Measurements from ENCODE around the gene DQX1. TPM values are rescaled to one million over a fixed set of nuclear protein-coding genes. Genes with fewer than 3 reads are reported as not detected.

DQX1 gene
- total RNA-seq, 4 donors from 2014 or later, result not detected

DNA sequence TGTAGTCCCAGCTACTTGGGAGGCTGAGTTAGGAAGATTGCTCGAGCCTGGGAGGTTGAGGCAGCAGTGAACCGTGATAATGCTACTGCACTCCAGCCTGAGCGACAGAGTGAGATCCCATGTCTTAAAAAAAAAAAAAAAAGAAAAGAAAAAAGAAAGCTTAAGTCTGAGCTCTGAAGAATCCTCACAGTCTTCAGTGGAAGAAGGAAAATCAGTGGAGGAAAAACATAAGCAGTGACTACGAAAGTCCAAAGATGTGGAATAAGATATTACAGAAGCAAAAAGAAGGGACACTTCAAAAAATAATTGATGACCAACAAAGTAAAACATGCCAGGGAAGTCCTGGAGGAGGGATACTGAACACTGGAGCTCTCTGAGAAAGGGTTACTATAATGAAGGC, 15.8 kb downstream of the DQX1 start:
- TF ChIP-seq, protein P1, sequence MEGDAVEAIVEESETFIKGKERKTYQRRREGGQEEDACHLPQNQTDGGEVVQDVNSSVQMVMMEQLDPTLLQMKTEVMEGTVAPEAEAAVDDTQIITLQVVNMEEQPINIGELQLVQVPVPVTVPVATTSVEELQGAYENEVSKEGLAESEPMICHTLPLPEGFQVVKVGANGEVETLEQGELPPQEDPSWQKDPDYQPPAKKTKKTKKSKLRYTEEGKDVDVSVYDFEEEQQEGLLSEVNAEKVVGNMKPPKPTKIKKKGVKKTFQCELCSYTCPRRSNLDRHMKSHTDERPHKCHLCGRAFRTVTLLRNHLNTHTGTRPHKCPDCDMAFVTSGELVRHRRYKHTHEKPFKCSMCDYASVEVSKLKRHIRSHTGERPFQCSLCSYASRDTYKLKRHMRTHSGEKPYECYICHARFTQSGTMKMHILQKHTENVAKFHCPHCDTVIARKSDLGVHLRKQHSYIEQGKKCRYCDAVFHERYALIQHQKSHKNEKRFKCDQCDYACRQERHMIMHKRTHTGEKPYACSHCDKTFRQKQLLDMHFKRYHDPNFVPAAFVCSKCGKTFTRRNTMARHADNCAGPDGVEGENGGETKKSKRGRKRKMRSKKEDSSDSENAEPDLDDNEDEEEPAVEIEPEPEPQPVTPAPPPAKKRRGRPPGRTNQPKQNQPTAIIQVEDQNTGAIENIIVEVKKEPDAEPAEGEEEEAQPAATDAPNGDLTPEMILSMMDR (IDR thresholded peaks at IDR 0.05), result no peak
- no peak for DNase-seq (ENCODE audit: low spot score)

DNA sequence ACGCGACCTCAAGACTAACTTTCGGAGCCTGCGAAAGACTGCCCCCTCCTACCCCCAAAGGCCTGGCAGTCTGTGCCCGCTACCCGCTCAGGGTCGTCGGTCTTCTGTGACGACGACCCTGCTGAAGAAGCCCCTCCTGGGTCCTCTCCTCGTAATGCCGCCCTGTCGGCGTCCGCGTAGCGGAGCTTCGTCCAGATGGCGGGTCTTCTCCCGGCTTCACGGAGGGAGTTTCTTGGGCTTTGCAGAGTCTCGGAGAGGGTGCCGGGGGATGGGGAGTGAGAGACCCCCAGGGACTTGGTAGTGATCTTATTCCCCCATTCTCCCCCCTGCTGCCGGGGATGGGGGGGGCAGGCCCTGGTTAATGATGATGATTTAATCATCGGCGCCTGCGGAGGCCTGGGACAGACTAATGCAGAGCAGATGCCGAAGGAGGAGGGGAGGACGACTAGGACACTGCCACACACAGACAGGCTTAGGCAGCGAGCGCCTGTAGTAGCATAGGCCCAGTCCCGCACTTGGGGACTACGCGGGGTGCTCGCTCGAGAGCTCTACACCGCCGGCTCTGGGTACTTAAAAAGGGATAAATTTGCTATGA, 18.0 kb downstream of the DQX1 start:
- no peak for ATAC-seq (ENCODE audit: low FRiP score)
- DNase-seq (ENCODE audit: low spot score), result no peak
- TF ChIP-seq, protein P1 (IDR thresholded peaks at IDR 0.05), result no peak

More for the DNA sequence above, 15.8 kb downstream of the DQX1 start:
- no peak for ATAC-seq (ENCODE audit: low FRiP score)

DNA sequence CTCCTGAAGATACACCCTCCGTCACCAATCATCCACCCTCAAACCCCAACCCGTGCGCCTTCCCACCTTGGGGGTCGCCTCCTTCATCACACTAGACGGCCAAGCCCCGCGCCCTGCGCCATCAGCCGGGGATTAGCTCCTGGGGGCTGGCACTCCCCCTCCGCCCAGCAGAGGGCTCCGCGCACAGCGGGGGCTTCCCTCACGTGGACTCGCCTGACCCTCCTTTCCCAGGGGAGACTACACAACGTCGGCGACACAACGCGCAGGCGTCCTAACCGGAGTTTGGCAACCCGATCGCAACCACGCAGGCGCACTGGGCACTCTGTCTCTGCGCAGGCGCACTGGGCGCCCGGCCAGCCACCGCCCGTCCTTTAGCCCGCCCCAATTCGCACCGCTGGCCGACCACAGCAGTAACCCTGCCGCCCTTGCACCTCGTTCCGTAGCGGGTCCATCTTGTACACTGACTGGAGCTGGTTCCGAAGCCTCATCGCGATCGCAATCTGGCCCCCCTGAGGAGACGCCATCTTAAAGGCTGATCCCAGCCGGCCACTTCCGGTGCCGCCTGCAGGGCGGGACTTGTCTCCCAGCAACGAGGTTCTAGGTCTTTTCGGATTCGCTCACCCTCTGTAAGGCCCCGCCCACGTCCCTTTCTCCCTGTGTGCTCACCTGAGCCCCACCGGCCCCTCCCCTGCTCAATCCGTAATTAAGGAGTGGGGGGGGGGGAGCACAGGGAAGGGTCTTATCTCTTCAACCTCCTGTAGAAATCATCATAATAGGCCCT, 18.7 kb downstream of the DQX1 start, which contains the start of gene PCGF1:
Gene PCGF1, minus strand, starts transcription at position 551 of the 781 bp plus-strand sequence. Its CDS starts 27 bp downstream, at position 524.
- TF ChIP-seq, protein P1 (IDR thresholded peaks at IDR 0.05), result no peak
- ATAC-seq (ENCODE audit: low FRiP score), result peak; percentile 92

DNA sequence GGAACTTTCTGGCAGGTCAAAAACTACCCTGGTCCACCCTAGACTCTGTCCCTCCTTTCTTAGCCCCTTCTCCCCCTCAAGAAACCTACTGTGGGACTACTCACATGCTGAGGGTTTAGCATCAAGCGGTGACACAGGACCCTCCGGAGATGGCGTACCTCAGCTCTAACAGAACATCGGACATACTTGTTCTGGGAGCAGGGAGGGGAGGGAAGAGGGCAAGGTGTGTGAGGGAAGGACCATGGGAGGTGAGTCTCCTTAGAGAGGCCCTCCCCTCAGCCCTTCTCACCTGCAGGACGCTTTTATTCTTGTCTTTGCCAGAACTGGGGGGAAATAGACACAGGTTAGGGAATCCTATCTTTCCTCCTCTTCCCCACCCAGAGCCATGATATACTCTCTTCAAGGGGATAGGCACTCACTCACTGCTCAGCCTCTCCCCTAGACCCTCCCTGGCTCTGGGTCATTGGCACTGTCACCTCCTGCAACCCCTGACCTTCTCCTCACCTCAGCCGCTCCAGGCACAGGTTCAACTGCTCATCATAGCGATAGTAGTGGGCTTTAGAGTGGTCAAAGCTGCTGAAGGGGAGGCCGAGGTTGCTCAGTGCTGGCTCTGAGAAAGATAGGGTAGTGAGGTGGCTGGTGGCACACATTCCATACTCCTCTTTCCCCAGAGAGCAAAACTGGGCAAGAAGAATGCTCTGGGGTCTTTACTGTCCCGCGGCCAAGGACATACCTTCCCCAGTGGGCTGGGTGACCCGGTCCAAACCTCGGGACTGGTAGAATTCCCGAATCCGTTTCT, 20.4 kb downstream of the DQX1 start:
- DNase-seq (ENCODE audit: low spot score) (no peak), ATAC-seq (ENCODE audit: low FRiP score) (no peak)
- TF ChIP-seq, protein P1 (IDR thresholded peaks at IDR 0.05), result no peak

More for the DNA sequence above, 18.7 kb downstream of the DQX1 start, which contains the start of gene PCGF1:
- peak; percentile 99 for DNase-seq (ENCODE audit: low spot score)

DNA sequence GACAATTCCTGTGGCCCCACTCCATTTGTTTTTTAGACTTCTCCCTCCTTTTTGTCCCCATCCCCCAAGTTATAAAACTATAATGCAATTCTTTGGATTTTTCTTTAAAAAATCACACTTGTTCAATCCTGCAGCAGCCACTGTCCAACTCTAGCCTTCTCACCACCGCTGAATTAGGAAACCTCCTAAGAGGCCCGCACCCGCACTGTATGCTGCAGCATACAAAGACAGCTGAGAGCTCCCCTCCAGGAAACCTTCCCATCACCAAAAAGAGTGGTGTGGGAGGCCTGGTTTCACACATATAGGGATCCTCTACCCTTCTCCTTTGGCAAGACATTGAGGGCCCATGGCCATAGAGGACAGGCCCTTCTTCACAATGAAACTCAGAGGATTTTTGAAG, 21.4 kb downstream of the DQX1 start:
- DNase-seq (ENCODE audit: low spot score) (no peak), ATAC-seq (ENCODE audit: low FRiP score) (no peak)
- TF ChIP-seq, protein P1 (IDR thresholded peaks at IDR 0.05), result no peak

DNA sequence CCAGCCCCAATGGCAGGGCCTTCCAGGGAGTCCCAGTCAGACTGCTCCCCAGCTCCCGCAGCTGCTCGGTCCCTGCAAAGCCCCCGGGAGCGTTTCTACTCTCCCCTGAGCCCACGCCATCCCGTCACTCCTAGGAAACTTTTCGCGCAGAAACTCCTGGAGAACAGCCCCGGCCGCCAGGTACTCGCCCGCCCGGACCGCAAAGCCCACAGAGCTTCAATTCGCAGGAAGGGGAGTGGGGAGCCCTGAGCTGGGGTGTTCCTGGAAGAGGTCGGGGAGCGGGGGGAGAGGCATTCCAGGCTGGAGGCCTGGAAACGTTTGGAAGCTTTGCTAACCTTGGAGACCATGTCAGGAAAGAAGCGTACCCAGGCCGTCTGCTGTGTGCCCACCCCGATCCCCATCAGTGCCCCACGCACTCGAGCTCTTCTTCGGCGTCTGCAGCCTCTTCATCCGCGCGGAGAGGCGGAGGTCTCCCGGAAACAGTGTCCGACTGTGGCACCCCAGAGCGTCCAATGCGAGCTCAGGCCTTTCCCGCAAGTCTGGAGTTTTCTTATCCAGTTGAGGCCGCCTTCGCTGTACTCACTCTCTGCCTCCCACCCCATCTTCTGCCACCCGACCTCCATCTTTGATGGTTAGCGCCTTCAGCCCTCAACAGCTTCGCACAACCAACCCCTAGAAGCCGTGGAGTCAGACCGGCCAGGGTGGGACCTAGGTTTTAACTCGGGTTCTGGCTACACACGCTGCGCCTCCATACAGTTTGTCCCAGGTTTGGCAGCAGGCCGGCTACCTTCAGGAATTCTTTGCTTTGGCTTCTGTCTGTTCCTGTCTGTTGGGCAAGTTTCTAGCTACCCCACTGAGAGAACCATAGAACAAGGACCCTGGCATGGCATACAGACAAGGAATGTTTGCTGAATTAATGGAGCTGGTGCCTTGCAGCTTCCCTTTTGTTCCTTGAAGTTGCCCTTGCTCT, 22.2 kb downstream of the DQX1 start:
- ATAC-seq (ENCODE audit: low FRiP score) (no peak), DNase-seq (ENCODE audit: low spot score) (no peak)
- TF ChIP-seq, protein P1 (IDR thresholded peaks at IDR 0.05), result no peak

Measured in omental fat pad (tissue), 4 donors.